ENCODE data around the gene BCAS4. TPM values are rescaled to one million over a fixed set of nuclear protein-coding genes. Genes with fewer than 3 reads are reported as not detected.

The BCAS4 gene
- total RNA-seq, 2 donors from 2014 or later: 2.9 to 11.4 TPM

DNA sequence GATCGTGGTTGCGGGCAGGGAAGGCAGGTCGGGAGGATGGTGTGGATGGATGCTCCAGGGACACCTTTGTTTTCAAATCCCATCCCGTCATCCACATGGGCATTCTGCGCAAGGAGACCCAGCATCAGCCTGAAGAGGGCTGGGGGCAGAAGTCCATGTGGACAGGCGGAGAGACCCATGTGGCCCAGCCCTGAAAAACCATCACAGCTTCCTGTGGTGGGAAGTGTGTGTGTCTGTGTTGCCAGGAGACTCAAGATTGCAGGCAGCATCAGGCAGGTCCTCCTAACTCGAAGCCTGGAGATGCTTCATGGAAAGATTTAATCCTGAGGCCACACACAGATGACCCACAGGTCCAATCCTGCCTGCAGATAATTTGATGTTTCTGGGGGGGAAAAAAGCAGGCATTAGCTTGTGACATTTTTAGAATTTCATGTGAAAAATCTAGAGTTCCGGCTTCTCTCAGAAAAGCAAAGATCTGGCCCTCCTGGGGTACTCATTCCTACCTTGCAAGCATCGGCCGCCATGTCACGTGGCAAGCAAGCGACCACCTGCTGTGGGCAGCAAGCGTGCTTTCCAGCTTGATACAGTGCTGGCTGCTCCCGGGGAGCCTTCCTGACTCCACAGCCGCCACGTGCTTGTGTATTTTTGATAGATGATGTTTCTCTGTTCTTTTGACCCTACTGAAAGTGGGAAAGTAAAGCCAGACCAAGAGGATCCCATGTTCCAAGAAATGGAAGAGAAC lies 25.8 kb downstream of the BCAS4 start:
- H3K4me1 ChIP-seq (replicated peaks): peaks cover 8% of the 10 kb centered on the region
- intact Hi-C loops (cut with DNase I): no loop called here
- DNase-seq (ENCODE audit: low spot score): no peak
- no peaks in the 10 kb centered on the region for H3K9me3 ChIP-seq
- 94% methylated on average over 16 of the region's 16 CpGs for WGBS
- no peak overlapping the region for H3K27ac ChIP-seq
- H3K4me3 ChIP-seq: no peak overlapping the region
- H3K36me3 ChIP-seq: no peaks in the 10 kb centered on the region
- H3K27me3 ChIP-seq (replicated peaks; ENCODE audit: insufficient read depth): no peaks in the 10 kb centered on the region
- TF ChIP-seq CTCF (IDR thresholded peaks at IDR 0.05) (no peak), POLR2AphosphoS5 (IDR thresholded peaks at IDR 0.05) (no peak), POLR2A (IDR thresholded peaks at IDR 0.05) (no peak)

DNA sequence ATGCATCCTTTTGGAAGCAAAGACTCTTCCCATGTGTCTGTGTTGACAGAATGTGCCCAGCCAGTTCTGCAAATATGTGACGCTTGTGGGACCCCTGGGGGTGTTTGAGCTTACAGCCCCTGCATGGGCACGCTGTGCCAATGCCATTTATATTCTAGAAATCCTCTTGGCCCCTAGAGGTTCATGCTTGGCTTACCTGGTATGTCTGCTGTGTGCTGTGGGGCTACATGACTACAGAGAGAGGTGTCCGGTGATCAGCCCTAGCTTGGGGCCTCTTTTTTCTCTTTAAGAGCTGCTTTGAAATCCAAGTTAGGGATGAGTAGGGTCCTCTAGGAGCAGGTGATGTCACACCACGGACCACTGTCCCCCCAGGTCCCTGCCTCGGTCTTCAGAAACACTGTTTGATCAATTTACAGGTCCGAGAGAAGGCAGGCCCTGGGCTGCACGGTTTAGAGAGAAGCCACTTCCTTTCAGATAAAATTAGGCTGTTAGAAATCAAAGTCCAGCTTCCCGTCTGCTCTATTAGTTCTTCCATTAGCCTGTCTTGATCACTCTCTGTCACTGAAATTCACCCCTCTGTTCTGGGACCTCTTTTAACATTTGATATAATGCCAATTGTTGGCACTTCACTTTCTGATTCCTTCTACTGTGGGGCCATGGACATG lies 26.5 kb downstream of the BCAS4 start:
- no peak for TF ChIP-seq POLR2AphosphoS5 (IDR thresholded peaks at IDR 0.05)
- no peak for TF ChIP-seq CTCF (IDR thresholded peaks at IDR 0.05)
- TF ChIP-seq POLR2A (IDR thresholded peaks at IDR 0.05): no peak
- DNase-seq (ENCODE audit: low spot score): no peak

GRCh38 chr20:50821994-50822393 lies 27.1 kb downstream of the BCAS4 start:
- H3K9me3 ChIP-seq: no peaks in the 10 kb centered on the region
- WGBS: 81% methylated on average over 7 of the region's 7 CpGs

More for the DNA sequence above, 26.5 kb downstream of the BCAS4 start:
- intact Hi-C loops (cut with DNase I): no loop called here
- no peak overlapping the region for H3K4me3 ChIP-seq
- H3K9me3 ChIP-seq: no peaks in the 10 kb centered on the region
- H3K27ac ChIP-seq: no peak overlapping the region
- H3K4me1 ChIP-seq (replicated peaks): peaks cover 8% of the 10 kb centered on the region
- H3K36me3 ChIP-seq: no peaks in the 10 kb centered on the region
- 82% methylated on average over 8 of the region's 8 CpGs for WGBS
- H3K27me3 ChIP-seq (replicated peaks; ENCODE audit: insufficient read depth): no peaks in the 10 kb centered on the region

GRCh38 chr20:50823319-50823718 lies 28.5 kb downstream of the BCAS4 start:
- DNase-seq (ENCODE audit: low spot score): no peak
- no peak overlapping the region for H3K4me3 ChIP-seq
- H3K9me3 ChIP-seq: no peaks in the 10 kb centered on the region
- no peak for TF ChIP-seq CTCF (IDR thresholded peaks at IDR 0.05)
- TF ChIP-seq POLR2A (IDR thresholded peaks at IDR 0.05): no peak
- TF ChIP-seq POLR2AphosphoS5 (IDR thresholded peaks at IDR 0.05): no peak
- H3K4me1 ChIP-seq (replicated peaks): peaks cover 8% of the 10 kb centered on the region
- 99% methylated on average over 6 of the region's 6 CpGs for WGBS
- H3K36me3 ChIP-seq: no peaks in the 10 kb centered on the region
- intact Hi-C loops (cut with DNase I): no loop called here
- no peak overlapping the region for H3K27ac ChIP-seq
- no peaks in the 10 kb centered on the region for H3K27me3 ChIP-seq (replicated peaks; ENCODE audit: insufficient read depth)

More at GRCh38 chr20:50821994-50822393, 27.1 kb downstream of the BCAS4 start:
- H3K27me3 ChIP-seq (replicated peaks; ENCODE audit: insufficient read depth): no peaks in the 10 kb centered on the region
- H3K27ac ChIP-seq: no peak overlapping the region
- H3K36me3 ChIP-seq: no peaks in the 10 kb centered on the region
- intact Hi-C loops (cut with DNase I): no loop called here
- no peak overlapping the region for H3K4me3 ChIP-seq
- DNase-seq (ENCODE audit: low spot score): no peak
- TF ChIP-seq POLR2AphosphoS5 (IDR thresholded peaks at IDR 0.05) (no peak), CTCF (IDR thresholded peaks at IDR 0.05) (no peak)
- peaks cover 8% of the 10 kb centered on the region for H3K4me1 ChIP-seq (replicated peaks)

All from prostate gland (tissue), 2 donors.